GM12873 (cell line): ENCODE data around the gene SETDB2.

Source experiments
- CTCF ChIP-seq: IDR thresholded peaks from 2 replicates; pipeline ENCODE4 v1.5.1; 2012; ENCODE audit warnings: low read depth, mild to moderate bottlenecking, moderate library complexity, low read length, control low read depth; ENCODE audit not compliant: insufficient read depth; ENCODE audit errors: missing control alignments

SETDB2 gene

GRCh38 chr13:49435992-49436391 lies 8.1 kb upstream of the SETDB2 start:
- TF ChIP-seq CTCF, result no peak

DNA sequence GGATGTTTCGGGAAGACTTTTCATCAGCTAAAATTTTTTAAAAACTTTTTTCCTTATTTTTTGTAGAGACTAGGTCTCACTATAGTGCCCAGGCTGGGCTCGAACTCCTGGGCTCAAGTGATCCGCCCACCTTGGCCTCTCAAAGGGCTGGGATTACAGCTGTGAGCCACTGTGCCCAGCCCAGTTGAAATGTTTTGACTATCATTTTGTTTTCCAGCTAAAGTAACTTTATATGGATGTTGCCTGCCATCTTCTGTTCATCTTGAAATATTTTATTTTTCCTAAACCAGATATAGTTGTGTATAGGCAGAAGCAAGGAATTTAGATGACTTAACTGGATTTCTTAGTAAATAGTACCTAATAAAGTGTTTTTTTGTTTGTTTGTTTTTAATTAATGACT lies 7.2 kb upstream of the SETDB2 start:
- TF ChIP-seq CTCF, result no peak

- TF ChIP-seq CTCF, result no peak
Observed at GRCh38 chr13:49437705-49438104, 6.4 kb upstream of the SETDB2 start.

- TF ChIP-seq CTCF, result no peak
Observed at GRCh38 chr13:49439609-49440008, 4.5 kb upstream of the SETDB2 start.

DNA sequence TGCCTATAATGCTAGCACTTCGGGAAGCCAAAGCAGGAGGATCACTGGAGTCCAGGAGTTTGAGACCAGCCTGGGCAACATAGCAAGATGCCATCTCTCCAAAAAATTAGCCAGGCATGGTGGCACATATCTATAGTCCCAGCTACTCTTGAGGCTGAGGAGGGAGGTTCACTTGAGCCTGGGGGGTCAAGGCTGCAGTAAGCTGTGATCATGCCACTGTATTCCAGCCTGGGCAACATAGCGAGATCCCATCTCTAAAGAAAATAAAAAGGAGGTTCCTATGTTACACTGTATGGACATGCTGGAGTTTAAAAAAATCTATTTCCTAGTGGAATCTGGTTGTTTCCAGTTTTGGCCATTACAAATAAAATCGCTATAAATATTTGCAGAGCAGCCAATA lies 2.8 kb upstream of the SETDB2 start:
- TF ChIP-seq CTCF, result no peak

DNA sequence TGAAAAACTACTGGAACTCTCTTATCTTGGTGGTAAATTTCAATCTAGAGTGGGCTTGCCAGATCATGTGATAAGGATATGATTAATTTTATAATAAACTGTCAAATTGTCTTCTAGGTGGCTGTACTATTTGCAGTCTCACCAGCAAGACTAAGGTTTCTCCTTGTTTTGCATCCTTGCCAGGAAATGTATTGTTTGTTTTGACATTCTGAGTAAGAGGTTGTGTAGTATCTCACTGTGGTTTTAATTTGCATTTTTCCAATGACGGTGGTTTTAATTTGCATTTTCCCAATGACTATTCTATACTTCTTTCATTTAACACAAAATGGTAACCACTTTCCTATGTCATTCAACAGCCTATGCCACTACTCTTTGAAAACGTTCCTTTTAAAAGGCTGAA lies 2.2 kb upstream of the SETDB2 start:
- no peak for TF ChIP-seq CTCF

DNA sequence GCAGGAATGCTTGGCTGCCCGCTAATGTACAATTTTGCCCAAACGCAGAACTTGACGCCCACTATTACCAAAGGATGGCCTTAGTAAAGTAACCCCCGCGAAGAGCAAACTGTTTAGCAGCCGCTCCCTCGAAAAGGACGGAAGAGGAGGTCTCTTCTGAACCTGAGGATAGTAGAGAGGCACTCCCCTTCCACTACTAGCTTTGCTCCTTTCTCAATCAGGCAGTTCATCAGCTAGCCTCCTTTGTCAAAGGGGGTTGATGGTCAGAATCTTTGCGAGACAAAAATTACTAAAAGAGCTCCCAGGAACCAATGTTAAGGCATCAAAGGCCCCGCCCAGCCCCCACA lies 744 bp upstream of the SETDB2 start:
- TF ChIP-seq CTCF, result no peak
